ENCODE results near the gene SOX1.

GRCh38 chr13:112078216-112078615, 11.3 kb downstream of the SOX1 start:
- TF ChIP-seq POLR2A (IDR thresholded peaks at IDR 0.05; ENCODE audit: low read depth, low read length) = no peak
- no peak for TF ChIP-seq PAX5 (IDR thresholded peaks at IDR 0.05; ENCODE audit: insufficient read depth, low read length, severe bottlenecking)
- TF ChIP-seq POLR2AphosphoS5 (IDR thresholded peaks at IDR 0.05; ENCODE audit: low read depth, low read length) = no peak
- no peak for TF ChIP-seq TAF1 (IDR thresholded peaks at IDR 0.05; ENCODE audit: low read depth, low read length)
- no peak for TF ChIP-seq POU2F2 (IDR thresholded peaks at IDR 0.05; ENCODE audit: low read depth, low read length)
- no peak for TF ChIP-seq SPI1 (IDR thresholded peaks at IDR 0.05; ENCODE audit: low read depth, low read length)
